ENCODE data around the gene EDC3. TPM values are rescaled to one million over a fixed set of nuclear protein-coding genes. Genes with fewer than 3 reads are reported as not detected.

Gene EDC3
- total and polyA plus RNA-seq, 2 of the 4 experiments (the other 2 are of a cell fraction): 16.8 to 38.0 TPM

GRCh38 chr15:74631408-74631807 is 64.4 kb downstream of the EDC3 start:
- no peaks in the 10 kb centered on the region for H3K9me1 ChIP-seq (ENCODE audit: insufficient read depth, low read length)
- H2BK5ac ChIP-seq (ENCODE audit: low read depth, low read length, poor library complexity, severe bottlenecking): no peak overlapping the region
- ChIA-PET CTCF (interaction anchor here (0.5 to 2.0 kb wide), 6 partner anchors 10 to 145 kb away, joined by 3 to 15 read pairs (median 4); no protein-coding TSS in a partner anchor), POLR2A (ENCODE audit: unreplicated experiment) (no interaction called here)
- no peaks in the 10 kb centered on the region for H3K9me3 ChIP-seq (ENCODE audit: control insufficient read depth, insufficient read depth, low read length)
- peaks cover 0 to 20% of the 10 kb centered on the region in 2 experiments; a peak in 3 of 4 replicates for H3K79me1 ChIP-seq (ENCODE audit: low read depth in 1 of 2, low read length in 2 of 2)
- no peak overlapping the region for H3K14ac ChIP-seq (replicated peaks; ENCODE audit: low read depth, low read length)
- H4K8ac ChIP-seq (ENCODE audit: low read depth in 2 of 2, low read length in 2 of 2): no peak overlapping the region
- H3K4me1 ChIP-seq (ENCODE audit: control insufficient read depth, insufficient read depth, low read length): no peaks in the 10 kb centered on the region
- no peak overlapping the region for H2AK5ac ChIP-seq (ENCODE audit: low read depth, low read length)
- H3K56ac ChIP-seq (ENCODE audit: extremely low read depth, insufficient read depth, low read length): no peak overlapping the region
- no peak overlapping the region for H3K9ac ChIP-seq (ENCODE audit: low read depth, low read length)
- no peak overlapping the region for H3K4me3 ChIP-seq (ENCODE audit: insufficient read depth, low read depth, low read length)
- H3K27me3 ChIP-seq (ENCODE audit: control insufficient read depth, insufficient read depth, low read length): no peaks in the 10 kb centered on the region
- TF ChIP-seq MXI1 (IDR thresholded peaks at IDR 0.05; ENCODE audit: borderline replicate concordance, low read depth, low read length): no peak
- TF ChIP-seq SMC3 (IDR thresholded peaks at IDR 0.05; ENCODE audit: low read depth, low read length): no peak
- TF ChIP-seq FOS (IDR thresholded peaks at IDR 0.05; ENCODE audit: low read depth, low read length): no peak
- no peak for TF ChIP-seq CEBPB (IDR thresholded peaks at IDR 0.05; ENCODE audit: low read depth, low read length)
- no peak for TF ChIP-seq POLR2A (IDR thresholded peaks at IDR 0.05; ENCODE audit: low read depth, low read length)
- no peak for TF ChIP-seq BHLHE40 (IDR thresholded peaks at IDR 0.05; ENCODE audit: low read depth, low read length)
- TF ChIP-seq USF2 (IDR thresholded peaks at IDR 0.05; ENCODE audit: low read depth, low read length): no peak
- no peak for TF ChIP-seq CHD1 (IDR thresholded peaks at IDR 0.05; ENCODE audit: low read depth, low read length)
- TF ChIP-seq ELK1 (IDR thresholded peaks at IDR 0.05; ENCODE audit: borderline replicate concordance, low read depth, low read length): no peak
- TF ChIP-seq MAZ (IDR thresholded peaks at IDR 0.05; ENCODE audit: borderline replicate concordance, low read depth, low read length): no peak
- no peak for TF ChIP-seq NFE2L2 (IDR thresholded peaks at IDR 0.05; ENCODE audit: low read depth, low read length)
- TF ChIP-seq CTCF (conservative IDR thresholded peaks at IDR 0.05; ENCODE audit: low read depth, low read length): no peak
- TF ChIP-seq RCOR1 (IDR thresholded peaks at IDR 0.05; ENCODE audit: insufficient replicate concordance, low read length): no peak
- TF ChIP-seq RFX5 (IDR thresholded peaks at IDR 0.05; ENCODE audit: low read depth, low read length): no peak
- TF ChIP-seq MAFK (IDR thresholded peaks at IDR 0.05; ENCODE audit: low read depth, low read length): no peak
- no peak for TF ChIP-seq RAD21 (IDR thresholded peaks at IDR 0.05; ENCODE audit: low read length)
- H2BK20ac ChIP-seq (ENCODE audit: low read depth, low read length): no peak overlapping the region
- peaks cover 78% of the 10 kb centered on the region for H3K36me3 ChIP-seq (ENCODE audit: control insufficient read depth, insufficient read depth, low read length)
- no peak for ATAC-seq (ENCODE audit: low read depth)
- no peak overlapping the region for H2BK120ac ChIP-seq (ENCODE audit: low read depth, low read length)
- 82% methylated on average over 2 of the region's 3 CpGs; no CpG with 5 or more reads in 1 of the 2 experiments for WGBS, 2 experiments (ENCODE audit: extremely low coverage in 2 of 2, insufficient read length in 1 of 2)
- no peak overlapping the region for H4K5ac ChIP-seq (ENCODE audit: low read depth, low read length)
- dilution Hi-C loops (cut with HindIII; ENCODE audit: low sequenced_read_pairs, unreplicated experiment) (no loop called here), in situ Hi-C loops (cut with MboI; ENCODE audit: low sequenced_read_pairs) (no loop called here), intact Hi-C loops (cut with micrococcal nuclease) (no loop called here)
- DNase-seq: no peak
- no peak overlapping the region for H3K27ac ChIP-seq (ENCODE audit: insufficient read depth, low read length)
- H2AFZ ChIP-seq (replicated peaks; ENCODE audit: low read length, poor library complexity): no peak overlapping the region
- no peak overlapping the region for H2AK9ac ChIP-seq (replicated peaks; ENCODE audit: low read depth, low read length, poor library complexity)
- H2BK15ac ChIP-seq (ENCODE audit: low read depth, low read length): no peak overlapping the region
- H3K4ac ChIP-seq (ENCODE audit: low read depth, low read length): no peak overlapping the region
- no peak overlapping the region for H4K91ac ChIP-seq (ENCODE audit: insufficient read depth, low read depth, low read length)
- no TSS peak for BruUV-seq (replicated peaks)
- peaks cover 47% of the 10 kb centered on the region for H4K20me1 ChIP-seq (ENCODE audit: insufficient read depth, low read length)
- no peak overlapping the region for H3K23ac ChIP-seq (ENCODE audit: low read depth, low read length)
- no peak overlapping the region for H3K18ac ChIP-seq (ENCODE audit: low read depth, low read length)
- no peak overlapping the region for H3K4me2 ChIP-seq (ENCODE audit: low read depth, low read length)

Data from IMR-90 (cell line).